ENCODE results near the gene ACVR2B.

ACVR2B gene

GRCh38 chr3:38489766-38490165 lies 36.1 kb downstream of the ACVR2B start:
- no peak for TF ChIP-seq CTCF (IDR thresholded peaks at IDR 0.05)
- H3K9me3 ChIP-seq (ENCODE audit: control insufficient read depth, low read length) = no peaks in the 10 kb centered on the region
- H2AFZ ChIP-seq = no peak overlapping the region
- H3K4me3 ChIP-seq (ENCODE audit: low read depth, low read length) = no peak overlapping the region
- no peaks in the 10 kb centered on the region for H3K27me3 ChIP-seq (ENCODE audit: control insufficient read depth, insufficient read depth, low read length)
- no peak overlapping the region for H3K9ac ChIP-seq
- H3K79me2 ChIP-seq = peaks cover 4% of the 10 kb centered on the region
- H3K27ac ChIP-seq = no peak overlapping the region
- no peaks in the 10 kb centered on the region for H3K36me3 ChIP-seq (ENCODE audit: control insufficient read depth, insufficient read depth, low read length)
- no peaks in the 10 kb centered on the region for H3K4me1 ChIP-seq
- H3K4me2 ChIP-seq (ENCODE audit: low read length) = no peak overlapping the region

GRCh38 chr3:38490281-38491030 lies 36.8 kb downstream of the ACVR2B start:
- H3K27me3 ChIP-seq (ENCODE audit: control insufficient read depth, insufficient read depth, low read length) = no peaks in the 10 kb centered on the region
- no peaks in the 10 kb centered on the region for H3K36me3 ChIP-seq (ENCODE audit: control insufficient read depth, insufficient read depth, low read length)
- H3K9me3 ChIP-seq (ENCODE audit: control insufficient read depth, low read length) = no peaks in the 10 kb centered on the region
- H3K9ac ChIP-seq = no peak overlapping the region
- H2AFZ ChIP-seq = no peak overlapping the region
- H3K27ac ChIP-seq = no peak overlapping the region
- H3K79me2 ChIP-seq = no peaks in the 10 kb centered on the region
- no peak for TF ChIP-seq CTCF (IDR thresholded peaks at IDR 0.05)
- no peak overlapping the region for H3K4me3 ChIP-seq (ENCODE audit: low read depth, low read length)
- no peak overlapping the region for H3K4me2 ChIP-seq (ENCODE audit: low read length)
- no peaks in the 10 kb centered on the region for H3K4me1 ChIP-seq

- Histone ChIP-seq H3K4me1 (no peaks in the 10 kb centered on the region), H3K4me2 (ENCODE audit: low read length) (no peak overlapping the region), H3K36me3 (ENCODE audit: control insufficient read depth, insufficient read depth, low read length) (no peaks in the 10 kb centered on the region), H3K79me2 (no peaks in the 10 kb centered on the region), H3K27me3 (ENCODE audit: control insufficient read depth, insufficient read depth, low read length) (no peaks in the 10 kb centered on the region), H2AFZ (no peak overlapping the region), H3K27ac (no peak overlapping the region), H3K9ac (no peak overlapping the region), H3K4me3 (ENCODE audit: low read depth, low read length) (no peak overlapping the region), H3K9me3 (ENCODE audit: control insufficient read depth, low read length) (no peaks in the 10 kb centered on the region)
- no peak for TF ChIP-seq CTCF (IDR thresholded peaks at IDR 0.05)
Observed at GRCh38 chr3:38491215-38491614, 37.5 kb downstream of the ACVR2B start.

GRCh38 chr3:38493031-38493430 lies 39.3 kb downstream of the ACVR2B start:
- Histone ChIP-seq H3K9me3 (ENCODE audit: control insufficient read depth, low read length) (no peaks in the 10 kb centered on the region), H3K27me3 (ENCODE audit: control insufficient read depth, insufficient read depth, low read length) (no peaks in the 10 kb centered on the region), H3K36me3 (ENCODE audit: control insufficient read depth, insufficient read depth, low read length) (no peaks in the 10 kb centered on the region), H3K4me2 (ENCODE audit: low read length) (no peak overlapping the region), H3K9ac (no peak overlapping the region), H3K79me2 (no peaks in the 10 kb centered on the region), H3K27ac (no peak overlapping the region), H3K4me1 (no peaks in the 10 kb centered on the region), H2AFZ (no peak overlapping the region), H3K4me3 (ENCODE audit: low read depth, low read length) (no peak overlapping the region)
- no peak for TF ChIP-seq CTCF (IDR thresholded peaks at IDR 0.05)
